Measurements from ENCODE around the gene SSBP3. TPM values are rescaled to one million over a fixed set of nuclear protein-coding genes. Genes with fewer than 3 reads are reported as not detected.

The SSBP3 gene
- total and polyA plus RNA-seq, 9 of the 15 experiments (the other 6 are each of a cell fraction or from before 2014, with no cell fraction given) = 8.7 to 108 (median 33.8) TPM

DNA sequence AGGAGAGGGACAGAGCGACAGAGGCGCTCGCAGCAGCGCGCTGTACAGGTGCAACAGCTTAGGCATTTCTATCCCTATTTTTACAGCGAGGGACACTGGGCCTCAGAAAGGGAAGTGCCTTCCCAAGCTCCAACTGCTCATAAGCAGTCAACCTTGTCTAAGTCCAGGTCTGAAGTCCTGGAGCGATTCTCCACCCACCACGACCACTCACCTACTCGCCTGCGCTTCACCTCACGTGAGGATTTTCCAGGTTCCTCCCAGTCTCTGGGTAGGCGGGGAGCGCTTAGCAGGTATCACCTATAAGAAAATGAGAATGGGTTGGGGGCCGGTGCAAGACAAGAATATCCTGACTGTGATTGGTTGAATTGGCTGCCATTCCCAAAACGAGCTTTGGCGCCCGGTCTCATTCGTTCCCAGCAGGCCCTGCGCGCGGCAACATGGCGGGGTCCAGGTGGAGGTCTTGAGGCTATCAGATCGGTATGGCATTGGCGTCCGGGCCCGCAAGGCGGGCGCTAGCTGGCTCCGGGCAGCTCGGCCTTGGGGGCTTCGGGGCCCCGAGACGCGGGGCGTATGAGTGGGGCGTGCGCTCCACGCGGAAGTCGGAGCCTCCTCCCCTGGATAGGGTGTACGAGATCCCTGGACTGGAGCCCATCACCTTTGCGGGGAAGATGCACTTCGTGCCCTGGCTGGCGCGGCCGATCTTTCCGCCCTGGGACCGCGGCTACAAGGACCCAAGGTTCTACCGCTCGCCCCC lies 206.3 kb downstream of the SSBP3 start, which contains the start of the genes CYB5RL and MRPL37 (continued):
- peak; percentile 99 for TF ChIP-seq BHLHE40 (IDR thresholded peaks at IDR 0.05; ENCODE audit: low read length)
- peak; percentile 33 for TF ChIP-seq SMAD1 (IDR thresholded peaks at IDR 0.05; ENCODE audit: low read depth, low read length, partially characterized antibody)
- TF ChIP-seq EP400 (IDR thresholded peaks at IDR 0.05) = peak; percentile 92
- TF ChIP-seq PHF20 (IDR thresholded peaks at IDR 0.05; ENCODE audit: partially characterized antibody) = peak; percentile 94
- TF ChIP-seq SPI1 (IDR thresholded peaks at IDR 0.05; ENCODE audit: borderline replicate concordance, low read depth, low read length) = peak; percentile 81
- TF ChIP-seq ZBTB7A (IDR thresholded peaks at IDR 0.05; ENCODE audit: borderline replicate concordance, control insufficient read depth, low read depth, low read length) = peak; percentile 16; the same call in 1 of the 2 replicates
- TF ChIP-seq RUNX1 (IDR thresholded peaks at IDR 0.05; ENCODE audit: low read depth) = no peak
- 0 out of 2 replicates have a peak, but pooled peaks have one; percentile 16 for TF ChIP-seq GTF2F1 (IDR thresholded peaks at IDR 0.05; ENCODE audit: low read depth, low read length)
- TF ChIP-seq CREM (IDR thresholded peaks at IDR 0.05; ENCODE audit: low read depth) = peak; percentile 82
- TF ChIP-seq, protein P1, sequence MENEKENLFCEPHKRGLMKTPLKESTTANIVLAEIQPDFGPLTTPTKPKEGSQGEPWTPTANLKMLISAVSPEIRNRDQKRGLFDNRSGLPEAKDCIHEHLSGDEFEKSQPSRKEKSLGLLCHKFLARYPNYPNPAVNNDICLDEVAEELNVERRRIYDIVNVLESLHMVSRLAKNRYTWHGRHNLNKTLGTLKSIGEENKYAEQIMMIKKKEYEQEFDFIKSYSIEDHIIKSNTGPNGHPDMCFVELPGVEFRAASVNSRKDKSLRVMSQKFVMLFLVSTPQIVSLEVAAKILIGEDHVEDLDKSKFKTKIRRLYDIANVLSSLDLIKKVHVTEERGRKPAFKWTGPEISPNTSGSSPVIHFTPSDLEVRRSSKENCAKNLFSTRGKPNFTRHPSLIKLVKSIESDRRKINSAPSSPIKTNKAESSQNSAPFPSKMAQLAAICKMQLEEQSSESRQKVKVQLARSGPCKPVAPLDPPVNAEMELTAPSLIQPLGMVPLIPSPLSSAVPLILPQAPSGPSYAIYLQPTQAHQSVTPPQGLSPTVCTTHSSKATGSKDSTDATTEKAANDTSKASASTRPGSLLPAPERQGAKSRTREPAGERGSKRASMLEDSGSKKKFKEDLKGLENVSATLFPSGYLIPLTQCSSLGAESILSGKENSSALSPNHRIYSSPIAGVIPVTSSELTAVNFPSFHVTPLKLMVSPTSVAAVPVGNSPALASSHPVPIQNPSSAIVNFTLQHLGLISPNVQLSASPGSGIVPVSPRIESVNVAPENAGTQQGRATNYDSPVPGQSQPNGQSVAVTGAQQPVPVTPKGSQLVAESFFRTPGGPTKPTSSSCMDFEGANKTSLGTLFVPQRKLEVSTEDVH (IDR thresholded peaks at IDR 0.05; ENCODE audit: low read depth, partially characterized antibody) = no peak
- TF ChIP-seq, protein P2, sequence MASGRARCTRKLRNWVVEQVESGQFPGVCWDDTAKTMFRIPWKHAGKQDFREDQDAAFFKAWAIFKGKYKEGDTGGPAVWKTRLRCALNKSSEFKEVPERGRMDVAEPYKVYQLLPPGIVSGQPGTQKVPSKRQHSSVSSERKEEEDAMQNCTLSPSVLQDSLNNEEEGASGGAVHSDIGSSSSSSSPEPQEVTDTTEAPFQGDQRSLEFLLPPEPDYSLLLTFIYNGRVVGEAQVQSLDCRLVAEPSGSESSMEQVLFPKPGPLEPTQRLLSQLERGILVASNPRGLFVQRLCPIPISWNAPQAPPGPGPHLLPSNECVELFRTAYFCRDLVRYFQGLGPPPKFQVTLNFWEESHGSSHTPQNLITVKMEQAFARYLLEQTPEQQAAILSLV (tag; IDR thresholded peaks at IDR 0.05) = no peak
- TF ChIP-seq CHD2 (IDR thresholded peaks at IDR 0.05; ENCODE audit: low read depth, low read length) = peak; percentile 77
- TF ChIP-seq POLR3A (IDR thresholded peaks at IDR 0.05; ENCODE audit: borderline replicate concordance, extremely low read depth, insufficient read depth, insufficient read length) = no peak
- peak; percentile 99 for TF ChIP-seq RBBP5 (IDR thresholded peaks at IDR 0.05; ENCODE audit: borderline replicate concordance, insufficient read depth, low read length, poor library complexity, severe bottlenecking)
- peak; percentile 71 for TF ChIP-seq HMGN3 (IDR thresholded peaks at IDR 0.05; ENCODE audit: borderline replicate concordance, extremely low read depth, insufficient read length, low read depth, low read length)
- peak; percentile 98 for TF ChIP-seq PHF8 (IDR thresholded peaks at IDR 0.05; ENCODE audit: borderline replicate concordance, low read length)
- no peak for TF ChIP-seq ZNF41 (CRISPR knock-in tag; conservative IDR thresholded peaks at IDR 0.05)
- peak; percentile 65 for TF ChIP-seq ATF7 (IDR thresholded peaks at IDR 0.05)
- TF ChIP-seq, protein P3, sequence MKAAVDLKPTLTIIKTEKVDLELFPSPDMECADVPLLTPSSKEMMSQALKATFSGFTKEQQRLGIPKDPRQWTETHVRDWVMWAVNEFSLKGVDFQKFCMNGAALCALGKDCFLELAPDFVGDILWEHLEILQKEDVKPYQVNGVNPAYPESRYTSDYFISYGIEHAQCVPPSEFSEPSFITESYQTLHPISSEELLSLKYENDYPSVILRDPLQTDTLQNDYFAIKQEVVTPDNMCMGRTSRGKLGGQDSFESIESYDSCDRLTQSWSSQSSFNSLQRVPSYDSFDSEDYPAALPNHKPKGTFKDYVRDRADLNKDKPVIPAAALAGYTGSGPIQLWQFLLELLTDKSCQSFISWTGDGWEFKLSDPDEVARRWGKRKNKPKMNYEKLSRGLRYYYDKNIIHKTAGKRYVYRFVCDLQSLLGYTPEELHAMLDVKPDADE (conservative IDR thresholded peaks at IDR 0.05; ENCODE audit: control insufficient read depth, low read depth, low read length) = peak; percentile 48; the same call in 1 of the 2 replicates
- 0 out of 2 replicates have a peak, but pooled peaks have one; percentile 17 for TF ChIP-seq ZBED1 (IDR thresholded peaks at IDR 0.05)
- peak; percentile 13 for TF ChIP-seq CHD1 (IDR thresholded peaks at IDR 0.05; ENCODE audit: low read length)
- 0 out of 4 replicates have a peak, but pooled peaks of 1 of the 2 experiments have one; percentile 34 for TF ChIP-seq SRF (CRISPR knock-in tag; IDR thresholded peaks at IDR 0.05)
